ENCODE results near the gene EPN1.

The EPN1 gene

DNA sequence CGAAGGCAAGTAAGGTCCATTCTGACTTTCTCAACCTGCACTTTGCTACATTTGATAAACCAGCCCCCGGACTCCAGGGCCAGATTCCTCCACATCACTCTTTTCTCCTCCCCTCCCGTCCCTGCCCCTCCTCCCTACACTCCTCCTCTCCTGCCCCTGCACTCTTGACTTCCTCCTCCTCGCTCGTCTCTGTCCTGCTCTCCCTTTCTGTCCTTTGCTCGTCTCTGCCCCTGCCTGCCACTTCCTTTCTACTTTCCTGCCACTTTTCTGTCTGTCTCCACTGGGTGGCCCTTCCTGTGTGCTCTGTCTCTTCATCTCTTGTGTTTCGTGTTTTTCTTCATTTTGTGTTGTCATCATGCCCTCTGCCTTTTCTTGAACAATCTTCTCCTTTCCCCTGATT lies 13.2 kb upstream of the EPN1 start:
- no peak for DNase-seq

- DNase-seq, result no peak
Observed at GRCh38 chr19:55663846-55664536, 11.0 kb upstream of the EPN1 start.

GRCh38 chr19:55666343-55667005 lies 8.6 kb upstream of the EPN1 start:
- no peak for DNase-seq

GRCh38 chr19:55667006-55667381 lies 8.0 kb upstream of the EPN1 start:
- no peak for DNase-seq

DNA sequence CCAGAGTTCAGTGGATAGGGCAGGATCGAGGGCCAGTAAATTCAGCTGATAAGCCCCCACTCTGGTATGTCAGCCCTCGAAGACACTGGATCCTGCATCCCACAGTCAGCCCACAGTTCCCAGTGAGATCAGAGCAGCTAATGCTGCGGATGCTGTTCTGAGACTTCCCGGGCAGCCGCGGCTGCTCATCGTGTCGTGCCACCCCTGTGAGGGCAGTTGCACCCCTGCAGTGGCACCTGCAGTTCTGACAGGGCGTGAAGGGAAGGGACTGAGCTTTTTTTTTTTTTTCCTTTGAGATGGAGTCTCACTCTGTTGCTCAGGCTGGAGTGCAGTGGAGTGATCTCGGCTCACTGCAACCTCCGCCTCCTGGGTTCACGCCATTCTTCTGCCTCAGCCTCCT lies 7.5 kb upstream of the EPN1 start:
- DNase-seq, result no peak

- DNase-seq, result no peak
Observed at GRCh38 chr19:55667958-55668357, 7.1 kb upstream of the EPN1 start.

- DNase-seq, result no peak
Observed at GRCh38 chr19:55668603-55669348, 6.2 kb upstream of the EPN1 start.

GRCh38 chr19:55669418-55670279 lies 5.4 kb upstream of the EPN1 start:
- DNase-seq, result no peak

DNA sequence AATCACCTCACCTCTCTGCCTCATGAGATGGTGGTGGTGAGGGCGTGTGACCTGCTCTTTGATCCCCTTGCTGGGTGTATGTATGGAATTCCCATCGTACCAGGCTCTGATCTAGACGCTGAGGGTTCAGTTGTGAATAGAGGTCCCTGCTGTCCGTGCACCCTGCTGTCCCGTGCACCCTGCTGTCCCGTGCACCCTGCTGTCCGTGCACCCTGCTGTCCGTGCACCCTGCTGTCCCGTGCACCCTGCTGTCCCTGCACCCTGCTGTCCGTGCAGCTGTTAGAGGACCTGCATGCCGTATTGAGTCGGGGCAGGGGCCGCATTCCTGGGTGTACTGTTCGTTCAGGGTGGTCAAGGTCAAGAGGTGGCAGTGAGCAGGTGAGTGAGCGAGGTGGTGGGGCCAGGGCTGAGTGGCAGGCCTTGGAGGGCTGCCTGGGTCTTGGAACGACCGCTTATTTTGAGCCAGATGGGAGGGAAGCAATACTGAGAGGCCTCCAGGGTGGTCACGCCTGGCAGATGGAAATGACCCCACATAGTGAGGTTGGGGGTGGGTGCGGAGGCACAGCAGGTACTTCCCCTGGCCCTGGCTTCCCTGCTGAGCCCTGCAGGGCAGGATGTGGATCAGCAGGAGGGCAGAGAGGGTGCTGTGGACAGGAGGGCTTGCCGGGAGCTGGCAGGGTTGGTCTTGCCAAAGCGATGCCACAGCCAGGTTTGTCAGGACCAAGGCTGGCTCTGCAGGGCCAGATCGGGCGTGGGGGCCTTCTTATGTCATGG lies 4.6 kb upstream of the EPN1 start:
- DNase-seq, result no peak

GRCh38 chr19:55671054-55671378 lies 4.0 kb upstream of the EPN1 start:
- DNase-seq, result no peak

- no peak for DNase-seq
Observed at GRCh38 chr19:55672418-55672817, 2.6 kb upstream of the EPN1 start.

- DNase-seq, result no peak
Observed at GRCh38 chr19:55673465-55673864, 1.6 kb upstream of the EPN1 start.

DNA sequence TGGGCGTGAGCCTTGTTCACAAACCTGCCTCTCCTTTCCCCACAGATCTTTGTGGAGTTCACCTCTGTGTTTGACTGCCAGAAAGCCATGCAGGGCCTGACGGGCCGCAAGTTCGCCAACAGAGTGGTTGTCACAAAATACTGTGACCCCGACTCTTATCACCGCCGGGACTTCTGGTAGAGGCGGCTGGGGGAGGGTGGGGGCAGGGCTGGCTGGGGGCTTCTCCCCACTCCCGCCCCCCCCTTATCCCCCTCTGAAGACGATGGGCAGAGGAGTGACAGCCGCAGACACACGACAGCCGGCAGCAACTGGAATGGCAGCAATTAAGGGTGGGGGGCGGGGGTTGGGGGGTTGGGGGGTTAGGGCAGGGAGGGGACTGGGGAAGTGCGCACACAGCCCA lies 1.1 kb upstream of the EPN1 start:
- no peak for DNase-seq

DNA sequence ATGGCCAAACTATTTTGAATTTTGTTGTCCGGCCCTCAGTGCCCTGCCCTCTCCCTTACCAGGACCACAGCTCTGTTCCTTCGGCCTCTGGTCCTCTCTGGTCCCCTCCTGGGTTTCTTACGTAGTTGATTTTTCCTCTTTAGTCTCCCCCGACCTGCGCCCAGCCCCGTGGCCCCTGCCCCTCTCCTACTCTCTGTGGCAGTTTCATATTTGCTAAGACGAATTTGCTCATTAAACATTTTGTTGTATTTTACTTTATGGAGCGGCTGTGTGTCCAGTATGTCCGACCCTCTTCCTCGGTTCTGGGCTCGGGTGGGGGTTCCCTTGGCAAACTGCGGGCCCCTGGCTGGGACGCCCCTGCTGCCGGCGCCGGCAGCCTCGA lies 576 bp upstream of the EPN1 start:
- DNase-seq, result no peak

DNA sequence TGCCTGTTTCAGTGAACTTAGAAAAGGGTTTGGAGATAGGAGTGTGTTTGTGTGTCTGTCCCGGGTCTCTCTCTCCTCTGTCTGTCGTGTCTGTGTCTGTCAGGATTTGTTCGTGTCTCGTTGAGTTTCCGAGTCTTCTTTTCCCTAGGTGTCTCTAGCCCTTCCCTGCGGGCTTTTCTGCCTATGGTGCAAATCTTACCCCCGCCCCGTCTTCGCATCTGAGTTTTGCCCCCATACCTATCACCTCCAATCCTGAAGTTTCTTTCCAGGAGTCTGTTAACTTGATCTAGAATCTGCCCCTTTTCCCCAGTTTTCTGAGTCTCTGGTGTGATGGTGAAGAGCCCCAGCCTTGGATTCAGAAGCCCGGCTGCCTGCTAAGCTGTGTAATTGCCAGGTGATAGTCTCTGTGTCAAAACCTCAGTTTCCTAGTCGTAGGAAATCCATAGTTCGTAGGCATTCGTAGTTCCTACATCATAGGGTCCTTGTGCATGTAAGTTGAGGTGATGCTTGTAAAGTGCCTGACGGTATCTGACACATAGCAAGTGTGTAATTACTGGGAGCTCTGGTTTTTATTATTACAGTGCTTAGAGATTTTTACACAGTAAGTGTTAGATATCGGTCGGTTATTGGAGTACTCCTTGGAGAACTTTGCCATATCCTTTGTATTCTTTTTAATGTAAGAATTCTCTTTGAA lies 782 bp downstream of the EPN1 start:
- no peak for DNase-seq

DNA sequence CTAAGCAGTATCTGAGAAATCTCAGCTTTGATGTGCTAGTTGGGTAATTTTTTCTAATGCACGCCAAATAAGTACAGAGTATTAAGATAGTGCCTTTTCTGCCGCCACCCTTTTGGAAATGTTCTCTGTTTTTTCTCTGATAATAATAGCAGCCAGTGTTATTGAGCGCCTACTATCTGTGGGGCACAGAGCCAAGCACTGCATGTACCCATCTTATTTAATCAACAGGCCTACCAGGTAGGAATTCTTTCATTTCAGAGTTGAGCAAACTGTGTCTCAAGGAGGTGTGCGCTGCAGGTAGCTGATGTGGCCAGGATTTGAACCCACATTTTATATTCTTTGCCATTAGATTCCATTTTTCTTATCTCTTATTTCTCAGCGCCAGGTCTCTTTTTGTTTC lies 1.4 kb downstream of the EPN1 start:
- no peak for DNase-seq

DNA sequence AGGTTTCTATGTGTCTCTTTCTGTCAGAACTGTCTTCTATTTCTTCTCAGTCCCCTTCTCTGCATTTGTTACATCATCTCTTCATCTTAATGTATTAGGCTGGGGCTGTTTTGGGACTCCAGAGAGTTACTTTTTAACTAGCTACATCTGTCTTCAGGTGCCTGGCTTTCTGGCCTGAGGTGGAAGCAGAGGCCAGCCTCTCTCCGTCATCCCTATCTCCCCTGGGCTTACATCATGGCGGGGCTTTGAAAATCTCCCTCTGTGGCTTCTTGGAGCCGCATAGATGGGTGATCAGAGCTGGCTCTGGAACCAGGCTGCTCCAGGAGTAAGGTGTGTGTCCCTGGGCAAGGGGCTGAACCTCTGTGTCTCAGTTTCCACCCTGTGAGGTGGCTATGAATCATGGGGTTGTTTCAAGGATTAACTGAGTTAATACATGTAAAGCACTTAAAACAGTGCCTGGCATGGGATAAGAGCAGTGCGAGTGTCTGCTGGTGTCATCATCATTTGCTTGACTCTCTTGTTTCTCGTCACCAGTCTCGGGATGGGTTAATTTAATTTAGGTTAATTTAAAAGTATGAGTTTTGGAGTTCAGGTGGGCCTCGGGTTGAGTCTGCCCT lies 2.0 kb downstream of the EPN1 start:
- DNase-seq, result no peak

GRCh38 chr19:55677572-55678028 lies 2.6 kb downstream of the EPN1 start:
- no peak for DNase-seq

DNA sequence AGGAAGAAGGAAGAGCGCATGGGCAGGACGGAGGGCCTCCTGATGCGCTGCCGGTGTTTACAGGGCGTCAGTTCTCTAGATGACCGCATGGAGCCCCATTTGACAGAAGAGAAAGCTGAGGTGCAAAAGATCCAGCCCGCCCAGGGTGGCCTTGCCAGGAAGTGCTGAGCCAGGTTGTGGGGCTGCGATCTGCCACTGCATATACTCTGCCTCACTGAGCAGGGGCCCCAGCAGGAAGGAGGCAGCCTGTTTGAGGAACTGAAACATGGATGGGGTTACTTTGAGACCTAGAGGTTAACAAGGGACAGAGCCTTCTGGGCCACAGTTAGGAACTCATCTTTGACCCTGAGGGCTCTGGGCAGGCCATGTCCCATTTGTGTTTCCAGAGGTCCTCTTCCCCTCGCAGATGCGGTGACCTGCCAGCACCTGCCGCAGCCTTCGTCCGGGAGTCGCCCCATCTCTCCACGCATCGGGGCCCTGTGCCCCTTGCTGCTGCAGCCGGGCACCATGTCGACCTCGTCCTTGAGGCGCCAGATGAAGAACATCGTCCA lies 3.2 kb downstream of the EPN1 start:
- DNase-seq, result no peak

- no peak for DNase-seq
Observed at GRCh38 chr19:55679343-55680257, 4.6 kb downstream of the EPN1 start.
